ENCODE data around the gene FBP1. TPM values are rescaled to one million over a fixed set of nuclear protein-coding genes. Genes with fewer than 3 reads are reported as not detected.
"Not testable (repeated sequence)": the region's sequence is repeated elsewhere in the genome, so short reads cannot be mapped to it uniquely, and the experiment has no call there.

Gene FBP1
- total and polyA plus RNA-seq, 12 donors = 2.1 to 61.1 (median 33.9) TPM

GRCh38 chr9:94599102-94599501 is 40.2 kb downstream of the FBP1 start:
- H3K27ac ChIP-seq = no peak overlapping the region
- peaks cover 0 to 4% of the 10 kb centered on the region in 2 donors for H3K4me1 ChIP-seq (replicated peaks in 1 of 2)
- no peaks in the 10 kb centered on the region for H3K9me3 ChIP-seq (replicated peaks in 1 of 3)
- no peaks in the 10 kb centered on the region for H3K27me3 ChIP-seq
- WGBS, 4 donors = 72 to 85% (median 76%) methylated on average over 7 of the region's 7 CpGs
- TF ChIP-seq CTCF (IDR thresholded peaks at IDR 0.05) (no peak), POLR2A (IDR thresholded peaks at IDR 0.05) (no peak)
- intact Hi-C loops (cut with DNase I) = no loop called here
- no peak overlapping the region for H3K4me3 ChIP-seq
- DNase-seq = no peak
- no peaks in the 10 kb centered on the region for H3K36me3 ChIP-seq (replicated peaks in 1 of 2)

GRCh38 chr9:94593459-94594345 is 45.6 kb downstream of the FBP1 start, which contains the start of gene FBP2:
TSS of gene FBP2 (minus strand) at chr9:94593824. CDS start at chr9:94593726, 98 bp downstream.
- H3K9me3 ChIP-seq (replicated peaks in 1 of 3) = no peaks in the 10 kb centered on the region
- 65 to 74% (median 69%) methylated on average over 12 to 21 of the region's 21 CpGs for WGBS, 4 donors
- no peaks in the 10 kb centered on the region for H3K36me3 ChIP-seq (replicated peaks in 1 of 2)
- intact Hi-C loops (cut with DNase I) = no loop called here
- no peak within 1 kb of the TSS for H3K27ac ChIP-seq
- no peaks in the 10 kb centered on the region for H3K4me1 ChIP-seq (replicated peaks in 1 of 2)
- DNase-seq = peak in 6 of 7 donors; percentile 43 to 66 (median 58)
- H3K4me3 ChIP-seq = no peak within 1 kb of the TSS
- TF ChIP-seq CTCF (IDR thresholded peaks at IDR 0.05) (no peak), POLR2A (IDR thresholded peaks at IDR 0.05) (no peak)
- no peaks in the 10 kb centered on the region for H3K27me3 ChIP-seq

GRCh38 chr9:94592683-94593082 is 46.6 kb downstream of the FBP1 start:
- H3K27ac ChIP-seq; H3K4me1 ChIP-seq (replicated peaks in 1 of 2); H3K4me3 ChIP-seq; H3K27me3 ChIP-seq; H3K36me3 ChIP-seq (replicated peaks in 1 of 2); intact Hi-C loops (cut with DNase I); DNase-seq; H3K9me3 ChIP-seq (replicated peaks in 1 of 3): not testable (repeated sequence)
- 63 to 88% (median 77%) methylated on average over 6 to 7 of the region's 7 CpGs for WGBS, 4 donors

GRCh38 chr9:94591876-94592275 is 47.4 kb downstream of the FBP1 start:
- Histone ChIP-seq H3K27me3 (no peaks in the 10 kb centered on the region), H3K27ac (no peak overlapping the region), H3K4me3 (no peak overlapping the region), H3K4me1 (replicated peaks in 1 of 2) (no peaks in the 10 kb centered on the region), H3K9me3 (replicated peaks in 1 of 3) (no peaks in the 10 kb centered on the region), H3K36me3 (replicated peaks in 1 of 2) (no peaks in the 10 kb centered on the region)
- TF ChIP-seq CTCF (IDR thresholded peaks at IDR 0.05) (no peak), POLR2A (IDR thresholded peaks at IDR 0.05) (no peak)
- no peak for DNase-seq
- intact Hi-C loops (cut with DNase I) = no loop called here
- 90 to 93% (median 91%) methylated on average over 6 to 8 of the region's 8 CpGs for WGBS, 4 donors

- H3K9me3 ChIP-seq (replicated peaks in 1 of 3); intact Hi-C loops (cut with DNase I); H3K36me3 ChIP-seq (replicated peaks in 1 of 2); H3K4me3 ChIP-seq; DNase-seq; H3K4me1 ChIP-seq (replicated peaks in 1 of 2); H3K27ac ChIP-seq; H3K27me3 ChIP-seq: not testable (repeated sequence)
- WGBS, 4 donors = 74 to 96% (median 84%) methylated on average over 13 to 33 of the region's 38 CpGs
These were observed 48.2 kb downstream of the FBP1 start for GRCh38 chr9:94591046-94591545.
